HG02970 (cell line): Measurements from ENCODE around the gene C11orf68.
A peak's percentile ranks its signal among the peaks of the same experiment; 100 is the strongest.
"Not testable (repeated sequence)": the region's sequence is repeated elsewhere in the genome, so short reads cannot be mapped to it uniquely, and the experiment has no call there.

Experiments used
- ATAC-seq: cut with Tn5 transposase; IDR thresholded peaks from one replicate; pipeline ENCODE4 v1.9.1; 2021; ENCODE audit warnings: mild to moderate bottlenecking, moderate library complexity, moderate number of reproducible peaks; ENCODE audit not compliant: unreplicated experiment, low FRiP score

C11orf68 gene

DNA sequence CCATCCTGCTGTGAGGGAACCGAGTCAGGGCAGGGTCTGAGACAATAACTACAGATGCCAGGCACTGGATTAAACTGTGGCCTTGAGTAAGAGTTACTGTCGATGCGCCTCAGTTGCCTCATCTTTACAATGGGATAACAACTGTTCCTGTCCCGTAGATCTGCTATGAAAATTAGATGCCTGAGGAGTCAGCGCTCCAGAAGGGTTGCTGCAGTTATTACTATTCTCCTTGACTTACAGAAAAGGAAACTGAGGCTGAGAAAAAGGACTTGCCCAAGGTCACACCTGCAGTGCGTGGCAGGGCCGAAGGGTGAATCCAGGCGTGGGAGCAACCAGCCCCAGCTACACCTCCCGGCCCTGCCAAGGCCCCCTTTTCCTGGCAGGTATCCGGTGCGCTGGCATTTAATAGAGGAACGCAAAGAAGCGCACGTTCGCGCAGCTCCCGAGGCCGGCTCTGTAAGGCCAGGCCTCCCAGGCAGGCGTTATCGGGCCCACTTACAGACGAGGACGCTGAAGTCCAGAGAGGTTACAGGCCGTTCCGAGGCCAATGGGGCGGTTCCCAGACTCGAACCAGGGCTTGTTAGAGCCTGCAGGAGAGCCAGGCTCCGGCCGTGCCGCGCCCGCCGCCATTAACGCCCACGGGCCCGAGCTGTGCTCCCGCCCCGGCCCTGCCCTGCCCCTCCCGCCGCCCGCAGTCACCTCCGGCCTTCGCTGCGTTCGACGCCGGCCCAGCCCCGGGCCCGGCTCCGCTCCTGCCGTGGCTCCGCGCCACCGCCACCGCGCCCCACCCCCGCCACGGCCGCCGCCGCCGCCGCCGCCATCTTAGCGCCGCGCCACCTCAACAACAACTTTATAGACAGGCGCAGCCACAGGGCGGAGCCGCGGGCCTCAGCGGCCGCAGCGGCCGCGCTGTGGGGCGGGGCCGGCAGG lies at the start of gene C11orf68:
Gene C11orf68, minus strand, starts transcription at position 852 of the 930 bp plus-strand sequence. Its CDS starts 31 bp downstream, at position 821.
- ATAC-seq: peak; percentile 61

DNA sequence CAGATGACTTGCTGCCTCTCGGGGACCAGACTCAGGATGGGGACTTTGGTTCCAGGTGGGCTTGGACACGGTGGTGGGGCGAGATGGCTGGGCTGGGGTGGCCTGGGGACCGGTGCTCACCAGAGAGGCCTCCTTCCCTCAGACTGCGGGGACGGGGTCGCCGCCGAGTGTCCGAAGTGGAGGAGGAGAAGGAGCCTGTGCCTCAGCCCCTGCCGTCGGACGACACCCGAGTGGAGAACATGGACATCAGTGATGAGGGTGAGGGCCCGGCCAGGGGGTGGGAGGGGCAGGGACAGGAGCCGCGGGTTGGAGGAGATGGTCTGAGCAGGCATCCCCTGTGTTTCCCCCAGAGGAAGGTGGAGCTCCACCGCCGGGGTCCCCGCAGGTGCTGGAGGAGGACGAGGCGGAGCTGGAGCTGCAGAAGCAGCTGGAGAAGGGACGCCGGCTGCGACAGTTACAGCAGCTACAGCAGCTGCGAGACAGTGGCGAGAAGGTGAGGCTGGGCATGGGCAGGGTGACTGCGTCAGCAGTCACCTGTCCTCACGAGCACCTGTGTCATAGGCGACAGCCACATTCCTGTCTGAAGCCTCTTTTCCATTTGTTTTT lies 48.6 kb upstream of the C11orf68 start:
- ATAC-seq: no peak

DNA sequence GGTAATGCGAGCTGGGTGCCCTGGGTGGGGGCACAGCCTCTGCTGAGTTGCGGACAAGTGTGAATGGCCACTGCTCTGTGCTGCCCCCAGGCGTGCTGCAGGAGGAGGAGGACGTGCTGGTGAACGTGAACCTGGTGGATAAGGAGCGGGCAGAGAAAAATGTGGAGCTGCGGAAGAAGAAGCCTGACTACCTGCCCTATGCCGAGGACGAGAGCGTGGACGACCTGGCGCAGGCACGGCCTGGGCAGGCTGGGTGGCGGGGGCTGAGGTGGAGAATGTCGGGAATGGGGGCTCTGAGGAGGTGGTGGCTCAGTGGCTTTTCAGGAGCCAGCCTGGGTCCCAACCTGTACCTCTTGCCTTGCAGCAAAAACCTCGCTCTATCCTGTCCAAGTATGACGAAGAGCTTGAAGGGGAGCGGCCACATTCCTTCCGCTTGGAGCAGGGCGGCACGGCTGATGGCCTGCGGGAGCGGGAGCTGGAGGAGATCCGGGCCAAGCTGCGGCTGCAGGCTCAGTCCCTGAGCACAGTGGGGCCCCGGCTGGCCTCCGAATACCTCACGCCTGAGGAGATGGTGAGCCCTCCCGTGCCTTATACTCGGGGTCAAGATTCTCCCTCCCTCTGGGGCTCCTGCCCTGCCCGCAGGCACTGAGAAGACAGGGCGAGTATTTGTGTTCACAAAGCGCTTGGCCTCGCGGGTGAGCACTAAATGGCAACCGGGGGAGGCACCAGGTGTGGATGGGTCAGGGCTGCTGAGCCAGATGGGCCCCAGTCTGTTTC lies 47.3 kb upstream of the C11orf68 start:
- no peak for ATAC-seq

DNA sequence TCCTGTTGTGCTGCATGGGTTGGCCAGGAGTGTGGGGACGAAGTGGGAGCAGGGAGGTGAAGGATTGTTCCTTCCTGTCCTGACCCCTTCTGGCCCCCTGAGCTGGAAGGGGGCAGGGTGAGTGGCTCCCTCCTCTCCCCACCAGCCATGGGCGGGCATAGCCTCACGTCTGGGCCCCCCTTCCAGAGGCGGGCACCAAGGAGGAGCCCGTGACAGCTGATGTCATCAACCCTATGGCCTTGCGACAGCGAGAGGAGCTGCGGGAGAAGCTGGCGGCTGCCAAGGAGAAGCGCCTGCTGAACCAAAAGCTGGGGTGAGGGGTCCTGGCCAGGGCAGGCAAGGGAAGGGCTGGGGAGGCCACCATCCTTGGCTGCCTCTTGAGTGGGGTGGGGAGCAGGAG lies 46.0 kb upstream of the C11orf68 start:
- ATAC-seq: no peak

DNA sequence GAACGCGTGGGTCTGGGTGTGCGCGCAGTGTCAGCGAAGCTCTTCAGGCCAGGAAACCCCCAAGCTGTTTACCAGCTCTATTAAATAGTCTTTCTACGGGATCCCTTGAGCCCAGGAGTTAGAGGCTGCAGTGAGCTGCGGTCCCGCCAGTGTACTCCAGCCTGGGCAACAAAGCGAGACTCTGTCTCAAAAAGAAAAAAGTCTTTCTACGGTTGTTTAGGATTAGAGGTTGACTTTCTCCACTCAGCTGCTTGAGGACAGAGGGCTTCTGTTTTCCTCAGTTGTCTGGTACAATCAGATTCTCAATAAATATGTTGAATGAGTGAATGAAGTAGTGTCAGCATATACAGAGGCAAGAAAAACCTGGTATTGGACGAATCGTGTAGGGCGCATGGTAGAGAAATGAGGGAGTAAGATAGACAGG lies 43.3 kb upstream of the C11orf68 start:
- no peak for ATAC-seq

DNA sequence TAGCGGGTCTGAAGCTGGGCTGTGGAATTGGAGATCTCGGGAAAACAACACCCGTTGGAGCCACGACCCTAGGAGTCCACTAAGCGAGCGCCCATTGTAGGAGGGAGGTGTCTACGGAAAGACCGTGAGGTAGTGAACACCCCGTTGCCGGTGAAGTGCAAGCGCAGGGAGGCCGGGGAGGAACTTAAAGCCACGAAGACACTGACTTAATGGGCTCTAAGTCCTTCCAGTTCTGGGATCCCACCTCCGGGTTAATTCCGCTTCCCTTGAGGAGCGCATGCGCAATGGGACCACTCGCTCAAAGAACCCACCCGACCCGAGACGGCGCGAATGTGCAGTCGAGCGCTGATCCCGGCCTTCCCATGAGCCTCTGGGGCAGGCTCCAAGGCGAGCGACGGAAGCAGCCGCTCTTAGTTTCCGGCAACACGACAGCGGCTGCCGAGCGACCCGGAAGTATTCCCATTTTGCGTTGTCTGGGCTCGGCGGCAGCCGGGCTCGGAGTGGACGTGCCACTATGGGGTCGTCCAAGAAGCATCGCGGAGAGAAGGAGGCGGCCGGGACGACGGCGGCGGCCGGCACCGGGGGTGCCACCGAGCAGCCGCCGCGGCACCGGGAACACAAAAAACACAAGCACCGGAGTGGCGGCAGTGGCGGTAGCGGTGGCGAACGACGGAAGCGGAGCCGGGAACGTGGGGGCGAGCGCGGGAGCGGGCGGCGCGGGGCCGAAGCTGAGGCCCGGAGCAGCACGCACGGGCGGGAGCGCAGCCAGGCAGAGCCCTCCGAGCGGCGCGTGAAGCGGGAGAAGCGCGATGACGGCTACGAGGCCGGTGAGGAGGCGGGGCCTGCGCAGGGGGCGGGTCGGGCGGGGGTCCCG lies 42.6 kb upstream of the C11orf68 start, which contains the start of gene SART1:
Gene SART1, plus strand, starts transcription at position 468 of the 874 bp plus-strand sequence. Its CDS starts 47 bp downstream, at position 515.
- peak; percentile 83 for ATAC-seq

DNA sequence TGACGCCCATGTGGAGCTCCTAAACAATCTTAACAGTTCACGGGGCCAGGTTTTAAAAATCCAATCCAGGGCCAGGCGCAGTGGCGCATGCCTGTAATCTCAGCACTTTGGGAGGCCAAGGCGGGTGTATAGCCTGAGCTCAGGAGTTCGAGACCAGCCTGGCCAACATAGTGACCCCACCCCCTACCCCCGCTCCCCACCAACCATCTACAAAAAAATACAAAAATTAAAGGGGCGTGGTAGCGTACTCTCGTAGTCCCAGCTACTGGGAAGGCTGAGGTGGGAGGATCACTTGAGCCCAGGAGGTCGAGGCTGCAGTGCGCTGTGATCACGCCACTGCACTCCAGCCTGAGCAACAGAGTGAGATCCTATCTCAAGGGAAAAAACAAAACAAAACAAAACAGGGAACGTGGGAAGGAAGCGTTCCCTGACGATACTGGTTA lies 42.0 kb upstream of the C11orf68 start:
- no peak for ATAC-seq

DNA sequence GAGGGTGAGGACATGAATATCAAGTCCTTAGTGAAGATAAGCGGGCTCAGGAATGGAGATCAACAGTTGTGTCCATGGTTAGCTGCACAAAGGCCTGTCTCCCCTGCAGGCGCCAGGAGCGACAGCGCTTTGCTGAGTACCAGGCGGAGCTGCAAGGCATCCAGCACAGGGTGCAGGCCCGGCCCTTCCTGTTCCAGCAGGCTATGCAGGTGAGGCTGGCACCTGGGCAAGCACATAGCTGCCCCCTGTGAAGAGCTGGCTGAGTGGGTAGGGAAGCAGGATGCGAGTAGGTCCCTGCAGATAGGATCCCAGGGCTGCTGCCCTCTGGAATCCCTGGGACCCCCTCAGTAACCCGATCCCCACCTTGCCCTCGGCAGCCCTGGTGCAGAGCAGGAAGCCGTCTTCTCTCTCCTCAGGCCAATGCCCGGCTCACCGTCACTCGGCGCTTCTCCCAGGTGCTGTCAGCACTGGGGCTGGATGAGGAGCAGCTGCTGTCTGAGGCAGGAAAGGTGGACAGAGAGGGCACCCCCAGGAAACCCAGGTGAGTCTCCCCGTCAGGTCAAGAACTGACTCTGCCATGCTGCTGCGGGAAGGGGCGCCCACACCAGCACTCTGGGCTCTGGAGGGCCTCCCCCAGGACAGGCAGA lies 40.0 kb upstream of the C11orf68 start:
- ATAC-seq: no peak

DNA sequence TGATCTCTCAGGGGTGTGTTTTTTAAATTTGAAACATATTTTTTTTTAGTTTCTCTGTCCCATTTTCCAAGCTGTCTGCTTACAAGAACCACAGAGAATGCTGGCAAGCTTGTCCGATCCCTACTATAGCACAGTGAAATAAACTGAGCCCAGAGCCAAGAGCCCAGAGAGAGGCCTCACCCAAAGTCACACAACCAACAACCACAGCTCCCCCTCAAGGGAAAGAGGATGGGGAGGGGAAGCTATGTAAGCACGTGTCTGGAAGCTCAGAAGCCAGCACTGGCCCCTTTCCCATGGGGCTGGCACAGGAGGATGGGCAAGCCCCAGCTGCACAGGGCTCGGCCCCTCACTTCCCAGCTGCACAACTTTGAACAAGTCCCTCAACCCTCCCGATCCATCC lies 39.4 kb upstream of the C11orf68 start:
- no peak for ATAC-seq

DNA sequence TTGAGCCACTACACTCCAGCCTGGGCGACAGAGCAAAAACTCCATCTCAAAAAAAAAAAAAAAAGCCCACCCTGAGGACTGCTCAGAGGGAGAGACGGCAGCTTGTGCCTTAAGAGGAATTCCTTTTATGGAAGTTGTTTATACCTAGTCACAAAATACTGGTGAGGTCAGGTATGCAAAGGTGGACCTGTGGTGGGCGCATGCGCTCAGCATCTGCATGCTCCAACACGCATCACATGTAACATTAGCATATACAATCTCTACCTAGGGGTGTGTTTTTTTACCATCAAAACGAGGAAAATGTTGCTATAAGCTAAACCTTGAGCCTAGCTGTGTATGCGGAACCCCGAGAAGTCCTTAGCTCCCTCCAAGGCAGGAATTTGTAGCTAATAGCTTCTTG lies 35.9 kb upstream of the C11orf68 start:
- no peak for ATAC-seq

DNA sequence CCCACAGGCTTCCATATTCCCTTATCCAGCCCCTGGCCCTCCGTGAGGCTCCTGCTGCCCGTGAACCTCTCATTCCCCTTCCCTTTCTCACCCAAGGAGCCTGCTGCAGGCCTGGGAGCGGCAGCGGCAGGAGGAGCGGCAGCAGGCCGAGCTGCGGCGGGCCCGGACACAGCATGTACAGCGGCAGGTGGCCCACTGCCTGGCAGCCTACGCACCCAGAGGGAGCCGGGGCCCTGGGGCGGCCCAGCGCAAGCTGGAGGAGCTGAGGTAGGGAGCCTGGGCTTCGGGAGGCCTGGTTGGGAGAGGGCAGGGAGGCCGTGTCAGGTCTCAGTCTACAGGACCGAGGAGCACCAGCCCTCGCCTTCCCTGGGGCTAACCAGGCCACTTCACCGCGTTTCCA lies 34.6 kb upstream of the C11orf68 start:
- no peak for ATAC-seq

DNA sequence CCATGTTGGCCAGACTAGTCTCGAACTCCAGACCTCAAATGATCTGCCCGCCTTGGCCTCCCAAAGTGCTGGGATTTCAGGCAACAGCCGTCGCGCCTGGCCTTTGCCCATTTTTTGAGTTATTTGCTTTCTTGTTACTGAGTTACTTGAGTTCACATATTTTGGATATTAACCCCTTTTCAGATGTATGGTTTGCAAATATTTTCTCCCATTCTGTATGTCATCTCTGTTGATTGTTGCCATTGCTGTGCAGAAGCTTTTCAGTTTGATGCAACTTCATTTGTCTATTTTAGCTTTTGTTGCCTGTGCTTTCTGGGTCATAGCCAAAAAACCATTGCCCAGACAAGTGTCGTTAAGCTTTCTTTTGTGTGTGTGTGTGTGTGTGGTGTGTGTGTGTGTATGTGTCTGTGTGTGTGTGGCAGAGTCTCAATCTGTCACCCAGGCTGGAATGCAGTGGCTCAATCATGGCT lies 33.2 kb upstream of the C11orf68 start:
- no peak for ATAC-seq

DNA sequence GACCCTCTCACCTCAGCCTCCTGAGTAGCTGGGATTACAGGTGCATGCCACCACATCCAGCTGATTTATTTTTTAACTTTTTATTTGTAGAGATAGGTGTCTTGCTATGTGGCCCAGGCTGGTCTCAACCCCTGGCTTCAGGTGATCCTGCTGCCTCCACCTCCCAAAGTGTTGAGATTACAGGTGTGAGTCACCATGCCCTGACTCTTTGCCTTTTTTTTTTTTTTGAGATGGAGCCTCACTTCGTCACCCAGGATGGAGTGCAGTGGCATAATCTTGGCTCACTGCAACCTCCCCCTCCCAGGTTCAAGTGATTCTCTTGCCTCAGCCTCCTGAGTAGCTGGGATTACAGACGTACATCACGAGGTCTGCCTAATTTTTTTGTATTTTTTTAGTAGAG lies 32.8 kb upstream of the C11orf68 start:
- ATAC-seq: not testable (repeated sequence)

DNA sequence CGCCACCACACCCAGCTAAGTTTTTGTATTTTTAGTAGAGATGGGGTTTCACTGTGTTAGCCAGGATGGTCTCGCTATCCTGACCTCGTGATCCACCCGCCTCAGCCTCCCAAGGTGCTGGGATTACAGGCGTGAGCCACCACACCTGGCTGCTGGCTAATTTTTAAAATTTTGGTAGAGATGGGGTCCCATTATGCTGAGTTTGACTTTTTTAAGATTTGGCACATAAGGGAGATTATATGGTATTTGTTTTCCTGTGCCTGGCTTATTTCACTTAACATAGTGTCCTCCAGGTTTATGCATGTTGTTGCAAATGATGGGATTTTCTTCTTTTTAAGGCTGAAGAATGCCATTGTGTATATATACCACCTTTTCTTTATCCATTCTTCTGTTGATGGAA lies 31.8 kb upstream of the C11orf68 start:
- not testable (repeated sequence) for ATAC-seq

DNA sequence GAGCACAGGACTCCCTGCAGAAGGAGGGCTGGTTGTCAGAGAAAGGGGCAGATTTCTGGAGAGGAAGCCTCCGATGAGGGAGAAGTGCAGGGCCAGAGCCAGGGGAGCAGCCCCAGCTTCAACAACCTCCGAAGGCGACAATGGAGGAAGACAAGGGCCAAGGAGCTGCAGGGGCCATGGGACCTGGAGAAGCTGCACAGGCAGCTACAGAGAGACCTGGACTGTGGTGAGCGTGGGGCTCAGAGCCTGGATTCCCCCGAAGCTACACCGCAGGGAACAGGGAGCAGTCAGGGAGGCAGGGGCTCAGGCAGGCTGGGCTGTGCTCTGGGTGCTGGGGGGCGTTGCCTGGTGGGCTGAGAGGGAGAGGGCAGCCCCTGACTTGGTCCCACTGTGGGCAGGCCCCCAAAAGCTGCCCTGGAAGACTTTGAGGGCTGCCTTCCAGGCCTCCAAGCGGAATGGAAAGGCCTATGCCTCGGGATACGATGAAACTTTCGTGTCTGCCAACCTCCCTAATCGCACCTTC lies 28.8 kb upstream of the C11orf68 start:
- no peak for ATAC-seq

DNA sequence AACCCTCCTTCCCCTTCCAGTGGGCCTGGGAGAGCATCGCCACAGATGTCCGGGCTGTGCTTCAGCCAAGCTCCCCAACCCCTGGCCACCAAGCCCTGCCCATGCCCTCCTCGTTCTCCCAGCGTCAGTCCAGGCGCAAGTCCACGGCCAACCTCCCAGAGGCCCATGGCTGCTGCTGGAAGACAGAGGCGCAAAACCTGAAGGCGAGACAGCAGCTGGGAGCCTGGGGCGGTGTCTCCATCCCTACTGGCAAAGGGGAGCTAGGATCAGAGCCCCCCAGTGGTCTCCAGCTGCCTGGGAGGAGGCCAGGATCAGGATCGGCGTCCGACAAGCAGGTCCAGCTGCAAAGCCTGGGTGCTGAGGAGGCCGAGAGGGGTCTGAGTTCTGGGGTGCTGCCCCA lies 28.3 kb upstream of the C11orf68 start:
- no peak for ATAC-seq

DNA sequence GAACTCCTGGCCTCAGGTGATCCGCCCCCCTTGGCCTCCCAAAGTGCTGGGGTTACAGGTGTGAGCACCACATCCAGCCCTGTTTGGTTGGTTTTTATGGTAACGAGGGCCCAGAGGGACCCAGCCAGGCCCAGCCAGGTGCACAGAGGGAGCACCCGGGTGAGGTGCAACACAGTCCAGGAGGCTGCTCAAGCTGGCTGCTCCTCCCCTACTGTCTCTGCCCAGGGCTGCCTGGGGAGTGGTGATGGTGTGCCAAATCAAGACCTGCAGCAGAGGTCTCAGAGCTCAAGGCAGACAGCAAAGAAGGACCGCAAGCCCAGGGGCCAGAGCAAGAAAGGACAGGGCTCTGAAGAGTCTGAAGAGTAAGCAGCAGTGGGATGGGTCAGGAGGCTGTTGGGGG lies 27.8 kb upstream of the C11orf68 start:
- ATAC-seq: no peak

DNA sequence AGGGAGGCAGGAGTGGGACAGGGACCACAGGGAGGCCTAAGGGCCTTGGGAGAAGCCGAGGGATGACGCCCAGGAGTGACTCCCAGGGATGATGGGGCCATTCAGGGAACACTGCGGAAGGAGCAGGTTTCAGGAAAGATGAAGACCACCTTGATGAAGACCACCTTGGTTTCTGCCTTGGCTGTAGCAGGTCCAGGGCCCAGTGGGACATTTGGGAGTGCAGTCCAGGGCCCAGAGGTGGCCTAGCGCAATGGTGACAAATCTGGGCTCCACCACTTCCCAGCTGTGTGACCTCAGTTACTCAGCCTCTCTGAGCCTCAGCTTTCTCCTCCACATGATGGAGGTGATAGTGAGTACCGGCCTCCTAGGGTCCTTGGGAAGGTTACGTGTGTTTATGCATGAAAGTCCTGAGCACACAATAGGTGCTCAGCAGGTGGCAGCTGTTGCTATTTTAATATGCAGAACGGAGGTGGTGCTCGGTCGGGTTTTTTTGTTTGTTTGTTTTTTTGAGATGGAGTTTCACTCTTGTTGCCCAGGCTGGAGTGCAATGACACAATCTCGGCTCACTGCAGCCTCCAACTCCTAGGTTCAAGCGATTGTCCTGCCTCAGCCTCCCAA lies 27.2 kb upstream of the C11orf68 start:
- ATAC-seq: no peak
